IPS DF 19.7 (cell line): ENCODE measurements around the gene PANX2.
"Not testable (repeated sequence)": the region's sequence is repeated elsewhere in the genome, so short reads cannot be mapped to it uniquely, and the experiment has no call there.

ENCODE experiments used
- DNase-seq: peaks from one replicate; pipeline ENCODE4 v3.0.0-alpha.2; 2013; ENCODE audit warnings: low read depth, low spot score

The PANX2 gene

DNA sequence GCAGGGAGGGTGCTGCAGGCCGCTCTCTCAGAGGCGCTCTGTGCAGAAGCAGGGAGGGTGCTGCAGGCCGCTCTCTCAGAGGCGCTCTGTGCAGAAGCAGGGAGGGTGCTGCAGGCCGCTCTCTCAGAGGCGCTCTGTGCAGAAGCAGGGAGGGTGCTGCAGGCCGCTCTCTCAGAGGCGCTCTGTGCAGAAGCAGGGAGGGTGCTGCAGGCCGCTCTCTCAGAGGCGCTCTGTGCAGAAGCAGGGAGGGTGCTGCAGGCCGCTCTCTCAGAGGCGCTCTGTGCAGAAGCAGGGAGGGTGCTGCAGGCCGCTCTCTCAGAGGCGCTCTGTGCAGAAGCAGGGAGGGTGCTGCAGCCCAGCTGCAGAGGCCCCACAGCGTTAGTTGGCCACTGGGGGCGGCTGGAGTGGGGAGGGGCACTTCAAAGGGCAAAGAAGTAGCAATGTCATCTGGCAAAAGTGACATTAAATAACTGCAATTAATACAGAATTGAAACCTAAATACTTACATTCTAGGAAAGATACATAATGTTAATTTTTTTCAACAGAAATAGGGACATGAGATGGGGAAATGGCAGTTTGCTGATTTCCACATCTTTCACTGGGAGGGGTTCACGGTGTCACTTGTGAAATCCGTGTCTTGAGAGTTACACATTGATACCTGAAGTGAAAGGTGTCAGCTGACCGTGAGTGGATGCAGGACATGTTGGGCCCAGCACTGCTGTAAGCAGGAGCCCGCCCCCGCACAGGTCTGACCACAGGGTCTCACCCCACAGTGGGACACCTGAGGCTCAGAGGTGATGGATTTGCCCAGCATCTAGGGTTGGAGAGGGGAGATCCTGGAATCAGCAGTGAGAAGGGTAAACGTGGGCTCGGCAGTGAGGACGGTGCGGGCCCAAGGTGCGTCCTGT, 23.0 kb upstream of the PANX2 start:
- DNase-seq, result not testable (repeated sequence)

DNA sequence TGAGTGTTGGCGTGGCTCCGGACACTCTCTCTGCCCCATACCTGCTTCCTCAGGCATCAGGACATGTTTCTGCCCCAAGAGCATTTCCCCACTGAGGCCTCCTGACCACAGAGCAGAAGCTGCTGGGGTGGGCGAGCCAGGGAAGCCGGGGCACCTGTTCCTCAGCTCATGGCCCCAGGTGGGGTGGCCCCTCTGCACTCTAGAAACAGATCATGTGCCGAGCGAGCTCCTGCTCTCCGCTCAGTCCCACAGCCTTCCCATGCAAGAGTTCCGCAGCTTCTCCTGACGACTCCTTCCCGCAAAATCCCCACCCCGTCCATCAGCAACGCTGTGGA, 22.4 kb upstream of the PANX2 start:
- no peak for DNase-seq

DNA sequence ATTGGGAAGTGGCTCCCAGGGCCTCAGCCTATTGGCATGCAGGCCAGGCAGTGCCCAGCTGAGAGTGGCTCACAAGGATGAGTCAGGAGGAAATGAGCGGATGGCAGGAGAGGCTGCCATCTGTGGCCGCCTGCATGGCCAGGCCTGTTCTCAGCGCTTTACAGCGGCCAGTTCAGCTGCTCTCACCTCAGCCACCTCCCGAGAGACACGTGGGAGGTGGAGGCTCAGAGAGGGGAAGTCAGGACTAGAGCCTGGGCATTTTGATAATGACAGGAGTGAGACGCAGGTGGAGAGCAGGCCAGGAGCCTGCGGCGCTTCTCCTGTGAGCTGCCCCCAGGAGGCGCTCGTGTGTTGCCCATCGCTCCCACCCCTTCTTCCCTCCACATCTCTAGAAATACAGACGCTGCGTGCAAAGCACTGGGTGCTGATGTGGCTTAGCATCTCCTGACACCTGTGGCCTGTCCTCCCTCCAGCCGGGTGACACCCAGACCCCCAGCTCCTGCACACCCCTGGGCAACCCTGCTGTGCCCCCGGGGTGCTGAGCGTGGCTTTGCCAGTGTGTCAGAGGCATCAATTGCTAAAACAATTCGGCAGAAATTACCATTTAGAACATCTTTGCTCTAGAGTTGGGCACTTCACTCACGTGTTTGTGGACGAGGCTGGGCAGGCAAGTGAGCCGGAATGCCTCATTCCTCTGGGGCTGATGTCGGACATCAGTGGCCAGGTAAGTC, 21.4 kb upstream of the PANX2 start:
- DNase-seq, result peak; percentile 35

- no peak for DNase-seq
These were observed 20.1 kb upstream of the PANX2 start for GRCh38 chr22:50150161-50151129.

DNA sequence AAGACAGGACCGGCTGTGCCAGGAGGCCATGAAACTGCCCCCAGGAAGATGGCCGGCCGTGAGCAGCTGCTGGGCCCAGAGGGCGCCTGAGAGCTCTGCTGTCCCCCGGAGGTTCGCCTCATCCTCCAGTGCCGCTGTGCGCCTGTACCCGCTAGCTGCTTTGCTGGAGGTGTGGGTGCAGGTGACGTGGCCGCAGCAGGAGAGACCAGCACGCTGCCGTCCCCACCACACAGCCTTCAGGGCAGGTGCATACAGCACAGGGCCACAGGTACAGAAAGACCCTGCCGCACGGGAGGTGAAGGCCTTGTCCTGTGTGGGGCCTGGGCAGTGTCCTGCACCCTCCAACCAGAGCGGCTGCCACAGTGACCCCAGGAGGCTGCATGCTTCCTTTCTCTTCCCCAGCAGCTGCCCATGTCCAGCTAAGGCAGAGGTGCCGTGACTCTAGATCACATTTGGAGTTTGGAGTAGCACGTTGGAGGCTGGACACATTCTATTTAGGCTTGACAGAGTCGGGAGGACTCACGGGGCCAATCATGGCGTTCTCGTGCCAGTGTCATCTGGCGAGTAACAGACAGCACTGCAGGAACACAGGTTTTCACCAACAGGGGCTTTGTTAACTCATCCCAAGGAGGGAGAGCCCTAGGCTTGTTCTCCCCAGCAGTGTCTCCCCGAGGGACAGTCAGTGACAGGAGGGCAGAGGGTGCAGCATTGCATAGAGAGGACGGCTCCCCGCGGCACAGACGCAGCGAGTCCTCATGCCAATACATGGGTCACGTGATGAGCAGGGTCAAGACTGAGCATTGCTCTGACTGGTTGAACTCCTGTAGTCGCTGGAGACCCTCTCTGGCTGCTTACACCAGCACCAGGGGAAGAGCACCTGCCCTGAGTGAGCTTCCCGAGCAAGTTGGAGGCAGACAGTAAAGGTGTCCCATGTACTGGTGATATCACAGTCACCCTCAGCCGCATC, 18.7 kb upstream of the PANX2 start:
- DNase-seq, result no peak

GRCh38 chr22:50153056-50153755, 17.3 kb upstream of the PANX2 start:
- no peak for DNase-seq

DNA sequence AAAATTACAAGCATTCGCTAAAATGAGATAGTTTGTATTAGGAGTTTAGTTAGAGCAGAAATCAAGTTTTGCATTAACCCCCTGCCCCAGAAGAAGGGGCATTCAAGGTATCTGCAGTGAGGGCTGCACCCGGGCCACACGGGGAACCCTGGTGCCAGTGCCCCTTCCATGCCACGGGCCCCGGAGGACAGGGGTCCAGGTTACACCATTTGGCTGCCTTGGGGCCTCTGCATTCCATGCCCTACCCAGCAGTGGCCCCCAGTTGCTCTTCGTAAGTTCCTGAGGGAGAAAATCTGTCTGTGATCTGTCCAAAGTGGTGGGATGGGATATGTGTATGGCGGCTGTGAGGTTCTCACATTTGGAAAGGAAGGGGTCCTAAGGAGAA, 16.8 kb upstream of the PANX2 start:
- DNase-seq, result no peak

- DNase-seq, result no peak
These were observed 12.7 kb upstream of the PANX2 start for GRCh38 chr22:50157709-50158375.

DNA sequence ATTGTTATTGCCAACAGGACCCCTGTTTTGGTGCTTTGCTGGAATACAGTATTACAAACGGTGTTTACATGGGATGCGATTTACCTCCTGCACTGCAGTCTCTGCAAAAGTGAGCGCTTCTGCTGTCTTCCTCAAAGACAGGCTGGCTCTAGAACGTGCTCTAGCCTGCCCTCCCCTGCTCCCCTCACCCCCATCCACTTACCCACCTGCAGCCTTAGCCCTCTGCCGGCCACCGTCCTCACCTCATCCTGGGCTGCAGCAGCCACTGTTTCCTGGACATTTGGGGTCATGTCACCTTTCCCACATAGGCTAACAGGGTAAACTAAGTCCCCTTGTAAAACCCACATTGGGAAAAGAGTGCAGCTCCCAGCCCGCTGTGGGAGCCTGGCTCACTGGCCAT, 9.6 kb upstream of the PANX2 start:
- DNase-seq, result no peak

DNA sequence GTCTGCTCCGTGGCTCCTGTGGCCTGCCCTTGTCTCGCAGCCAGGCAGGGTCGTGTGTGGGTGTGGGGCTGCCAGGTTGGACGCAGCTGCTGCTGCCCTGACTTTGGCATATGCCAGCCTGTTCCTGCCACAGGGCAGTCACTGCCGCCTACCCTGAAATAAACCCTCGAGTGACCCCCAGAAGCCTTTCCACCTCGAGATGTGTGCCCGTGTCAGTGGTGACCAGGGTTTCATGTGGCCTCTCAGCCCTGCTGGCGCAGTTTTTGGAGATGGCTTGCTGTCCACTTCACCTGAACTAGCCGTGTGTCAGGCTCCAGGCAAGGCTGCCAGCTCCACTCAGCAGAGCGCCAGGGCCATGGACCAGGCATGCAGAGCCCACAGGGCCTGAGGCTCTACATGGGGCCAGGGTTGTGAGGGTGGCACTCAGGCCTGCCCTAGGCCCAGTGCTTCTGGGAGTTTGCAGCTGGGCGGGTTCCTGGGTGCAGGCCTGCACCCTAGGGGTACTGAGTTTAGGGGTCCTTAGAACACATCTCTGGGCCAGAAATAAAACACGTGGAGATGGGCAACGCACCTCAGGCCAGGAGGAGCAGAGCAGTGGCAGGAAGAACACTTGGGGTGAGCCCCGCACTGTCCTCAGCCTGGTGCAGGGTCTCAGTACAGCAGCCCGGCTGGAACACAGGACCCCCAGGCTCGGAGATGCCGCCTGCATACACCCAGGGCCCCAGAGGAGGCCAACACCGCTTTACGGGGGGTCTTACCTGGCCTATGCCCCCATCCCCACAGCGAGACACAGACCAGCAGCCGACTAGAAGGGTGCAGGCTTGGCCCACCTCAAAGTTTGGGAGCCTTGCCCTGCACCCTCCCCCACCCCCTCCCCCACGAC, 8.8 kb upstream of the PANX2 start:
- no peak for DNase-seq

- no peak for DNase-seq
These were observed 8.1 kb upstream of the PANX2 start for GRCh38 chr22:50162391-50162956.

DNA sequence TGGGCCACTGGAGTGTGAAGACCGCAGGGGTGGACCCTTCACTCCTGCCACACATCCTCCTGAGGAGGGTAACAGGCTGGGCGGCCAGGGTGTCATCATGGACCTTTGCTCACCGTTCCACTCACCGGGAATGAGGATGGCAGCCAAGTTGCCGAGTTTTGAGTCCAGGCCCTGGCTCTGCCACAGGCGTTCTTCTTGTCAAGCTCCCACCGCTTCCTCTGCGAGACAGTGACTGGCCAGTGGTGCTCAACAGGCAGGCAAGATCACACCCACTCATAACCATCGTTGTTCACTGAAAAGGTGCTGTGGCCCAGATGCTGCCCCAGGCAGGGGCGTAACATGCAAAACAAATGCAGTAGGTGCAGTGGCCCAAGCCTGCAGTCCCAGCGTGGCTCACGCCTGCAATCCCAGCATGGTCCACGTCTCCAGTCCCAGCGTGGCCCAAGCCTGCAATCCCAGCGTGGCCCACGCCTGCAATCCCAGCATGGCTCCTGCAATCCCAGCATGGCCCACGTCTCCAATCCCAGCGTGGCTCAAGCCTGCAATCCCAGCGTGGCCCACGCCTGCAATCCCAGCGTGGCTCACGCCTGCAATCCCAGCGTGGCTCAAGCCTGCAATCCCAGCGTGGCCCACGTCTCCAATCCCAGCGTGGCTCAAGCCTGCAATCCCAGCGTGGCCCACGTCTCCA, 5.0 kb upstream of the PANX2 start:
- no peak for DNase-seq

DNA sequence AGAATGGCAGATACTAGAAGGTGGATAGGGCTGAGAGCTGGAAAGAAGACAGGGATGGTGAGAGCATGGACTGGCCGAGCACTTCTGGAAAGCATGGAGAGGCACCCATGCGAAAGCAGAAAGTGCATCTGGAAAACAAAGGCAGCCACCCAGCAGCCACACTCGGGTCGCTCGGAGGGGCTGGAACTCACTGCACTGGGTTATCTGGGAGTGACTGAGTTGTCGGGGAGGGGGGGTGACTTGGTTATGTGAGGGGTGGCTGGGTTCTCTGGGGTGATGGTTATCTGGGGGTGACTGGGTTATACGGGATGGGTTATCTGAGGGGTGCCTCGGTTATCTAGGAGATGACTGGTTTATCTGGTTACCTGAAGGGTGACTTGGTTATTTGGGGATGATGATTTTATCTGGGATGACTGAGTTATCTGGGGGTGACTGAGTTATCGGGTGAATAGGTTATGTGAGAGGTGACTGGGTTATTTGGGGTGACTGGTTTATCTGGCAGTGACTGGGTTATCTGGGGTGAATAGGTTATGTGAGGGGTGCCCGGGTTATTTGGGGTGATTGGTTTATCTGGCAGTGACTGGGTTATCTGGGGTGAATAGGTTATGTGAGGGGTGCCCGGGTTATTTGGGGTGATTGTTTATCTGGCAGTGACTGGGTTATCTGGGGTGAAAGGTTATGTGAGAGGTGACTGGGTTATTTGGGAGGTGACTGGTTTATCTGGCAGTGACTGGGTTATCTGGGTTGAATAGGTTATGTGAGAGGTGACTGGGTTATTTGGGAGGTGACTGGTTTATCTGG, 2.6 kb upstream of the PANX2 start:
- no peak for DNase-seq

DNA sequence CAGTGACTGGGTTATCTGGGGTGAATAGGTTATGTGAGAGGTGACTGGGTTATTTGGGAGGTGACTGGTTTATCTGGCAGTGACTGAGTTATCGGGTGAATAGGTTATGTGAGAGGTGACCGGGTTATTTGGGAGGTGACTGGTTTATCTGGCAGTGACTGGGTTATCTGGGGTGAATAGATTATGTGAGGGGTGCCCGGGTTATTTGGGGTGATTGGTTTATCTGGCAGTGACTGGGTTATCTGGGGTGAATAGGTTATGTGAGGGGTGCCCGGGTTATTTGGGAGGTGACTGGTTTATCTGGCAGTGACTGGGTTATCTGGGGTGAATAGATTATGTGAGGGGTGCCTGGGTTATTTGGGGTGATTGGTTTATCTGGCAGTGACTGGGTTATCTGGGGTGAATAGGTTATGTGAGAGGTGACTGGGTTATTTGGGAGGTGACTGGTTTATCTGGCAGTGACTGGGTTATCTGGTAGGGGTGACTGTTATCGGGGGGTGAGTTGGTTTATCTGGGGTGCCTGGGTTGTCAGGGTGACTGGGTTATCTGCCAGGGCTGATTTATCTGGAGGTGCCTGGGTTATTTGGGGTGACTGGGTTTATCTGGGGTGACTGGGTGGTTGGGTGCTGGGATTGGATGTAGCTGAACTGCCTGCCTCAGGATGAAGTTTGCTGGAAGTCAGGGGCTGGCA, 1.9 kb upstream of the PANX2 start:
- DNase-seq, result not testable (repeated sequence)

DNA sequence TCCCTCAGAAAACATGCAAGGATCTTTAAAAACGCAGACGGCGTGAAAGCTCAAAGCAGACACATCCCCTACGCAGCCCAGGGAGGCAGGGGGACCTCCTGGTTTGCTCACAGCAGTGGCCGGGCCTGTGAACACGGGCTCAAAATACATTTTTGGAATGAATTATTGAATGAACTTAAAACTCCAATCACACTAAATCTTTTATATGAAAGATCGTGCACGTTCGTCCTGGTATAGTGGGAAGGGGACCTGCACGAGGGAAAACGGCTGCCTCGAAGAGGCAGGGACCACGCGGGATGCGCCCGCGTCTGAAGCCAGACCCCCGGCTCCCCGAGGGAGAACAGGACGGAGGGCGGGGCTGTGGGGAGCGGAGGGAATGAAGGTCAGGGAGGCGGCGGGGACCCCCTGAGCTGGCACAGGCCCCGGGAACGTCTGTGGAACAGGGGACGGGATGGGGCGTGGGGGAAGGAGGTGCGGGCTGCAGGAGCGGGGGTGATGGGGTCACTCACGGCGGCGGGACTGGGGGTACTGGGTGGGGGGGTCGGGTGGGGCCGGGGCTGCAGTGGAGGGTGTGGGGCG, 1.3 kb upstream of the PANX2 start:
- DNase-seq, result no peak
